WTC11 (cell line): ENCODE measurements around the gene TTC7B. TPM values are rescaled to one million over a fixed set of nuclear protein-coding genes. Genes with fewer than 3 reads are reported as not detected.
"Not testable (repeated sequence)": the region's sequence is repeated elsewhere in the genome, so short reads cannot be mapped to it uniquely, and the experiment has no call there.

Source experiments
- ATAC-seq: fragments of 200-7000 bp; cut with Tn5 transposase; 2 replicates; pipeline ENCODE4 v1.10.0; 2021; ENCODE audit warnings: mild to moderate bottlenecking, moderate library complexity
- CTCF ChIA-PET: fragments of 300-600 bp; sonication (Branson Sonifier 250); formaldehyde crosslinking; loops from one replicate; lab custom pipeline; 2021; ENCODE audit warnings: antibody characterized with exemption; lab: Charles Lee
- POLR2A ChIA-PET: fragments of 350-600 bp; sonication (Branson Sonifier 250); formaldehyde crosslinking; loops from one replicate; lab custom pipeline; 2021; ENCODE audit warnings: antibody characterized with exemption; lab: Charles Lee
- DNase-seq: peaks from one replicate; pipeline ENCODE4 v3.0.0; 2021; ENCODE audit warnings: low spot score
- H3K27ac Mint-ChIP-seq: 2 replicates; pipeline ENCODE4 v1.8.0; 2021; ENCODE audit warnings: mixed read lengths
- H3K27me3 Mint-ChIP-seq: 2 replicates; pipeline ENCODE4 v1.8.0; 2021; ENCODE audit warnings: low read depth, mild to moderate bottlenecking, moderate library complexity, mixed read lengths
- H3K36me3 Mint-ChIP-seq: 2 replicates; pipeline ENCODE4 v1.8.0; 2021; ENCODE audit warnings: mixed read lengths
- H3K4me1 Mint-ChIP-seq: 2 replicates; pipeline ENCODE4 v1.8.0; 2022; ENCODE audit warnings: mixed read lengths
- H3K4me3 Mint-ChIP-seq: 2 replicates; pipeline ENCODE4 v1.8.0; 2021; ENCODE audit warnings: mild to moderate bottlenecking, moderate library complexity, mixed read lengths
- H3K9me3 Mint-ChIP-seq: 2 replicates; pipeline ENCODE4 v1.8.0; 2021; ENCODE audit warnings: mixed read lengths
- ATF1 ChIP-seq: sonication (generic); formaldehyde crosslinking; IDR thresholded peaks from 2 replicates; pipeline ENCODE4 v1.8.1; 2023; ENCODE audit warnings: mild to moderate bottlenecking, moderate library complexity, missing genetic modification reagents
- CBFB ChIP-seq: sonication (generic); formaldehyde crosslinking; IDR thresholded peaks from 2 replicates; pipeline ENCODE4 v1.8.1; 2022; ENCODE audit warnings: mild to moderate bottlenecking, low read depth, missing genetic modification reagents
- FOXP1 ChIP-seq: sonication (generic); formaldehyde crosslinking; IDR thresholded peaks from 2 replicates; pipeline ENCODE4 v1.8.0; 2022; ENCODE audit warnings: missing genetic modification reagents, mild to moderate bottlenecking, moderate library complexity, borderline replicate concordance
- GABPB1 ChIP-seq: sonication (generic); formaldehyde crosslinking; IDR thresholded peaks from 2 replicates; pipeline ENCODE4 v1.8.1; 2023; ENCODE audit warnings: mild to moderate bottlenecking, missing genetic modification reagents
- NFATC4 ChIP-seq: fragments of 250-450 bp; sonication (Bioruptor Pico); IDR thresholded peaks from 2 replicates; pipeline ENCODE4 v1.9.0; 2021; ENCODE audit warnings: mild to moderate bottlenecking
- NFE2L1 ChIP-seq: sonication (generic); formaldehyde crosslinking; IDR thresholded peaks from 2 replicates; pipeline ENCODE4 v1.8.1; 2023; ENCODE audit warnings: missing genetic modification reagents
- SMAD4 ChIP-seq: sonication (generic); formaldehyde crosslinking; IDR thresholded peaks from 2 replicates; pipeline ENCODE4 v1.8.0; 2022; ENCODE audit warnings: mild to moderate bottlenecking, missing genetic modification reagents
- SOX15 ChIP-seq: fragments of 250-450 bp; sonication (Bioruptor Pico); IDR thresholded peaks from 2 replicates; pipeline ENCODE4 v1.9.0; 2021; ENCODE audit warnings: mild to moderate bottlenecking
- ZBTB21 ChIP-seq: sonication (generic); formaldehyde crosslinking; IDR thresholded peaks from 2 replicates; pipeline ENCODE4 v1.8.1; 2023; ENCODE audit warnings: mild to moderate bottlenecking, missing genetic modification reagents, borderline replicate concordance
- ZNF263 ChIP-seq: sonication (generic); formaldehyde crosslinking; IDR thresholded peaks from 2 replicates; pipeline ENCODE4 v1.8.1; 2022; ENCODE audit warnings: low read depth, mild to moderate bottlenecking, moderate library complexity, missing genetic modification reagents
- total RNA-seq: library from RNA; stranded (reverse); gene quantifications from 3 replicates; pipeline ENCODE4 v1.2.3, GENCODE V29; 2021
- TF ChIP-seq, protein P1 (sequence below): sonication (generic); formaldehyde crosslinking; IDR thresholded peaks from 2 replicates; pipeline ENCODE4 v1.8.1; 2023; ENCODE audit warnings: mild to moderate bottlenecking, missing genetic modification reagents, moderate library complexity
- TF ChIP-seq, protein P2 (sequence below): fragments of 250-450 bp; sonication (Bioruptor Pico); IDR thresholded peaks from 2 replicates; pipeline ENCODE4 v1.9.0; 2021; ENCODE audit warnings: mild to moderate bottlenecking
- TF ChIP-seq, protein P3 (sequence below): fragments of 250-450 bp; sonication (Bioruptor Pico); IDR thresholded peaks from 2 replicates; pipeline ENCODE4 v1.8.0; 2021; ENCODE audit warnings: mild to moderate bottlenecking
- TF ChIP-seq, protein P4 (sequence below): sonication (generic); formaldehyde crosslinking; IDR thresholded peaks from 2 replicates; pipeline ENCODE4 v1.8.1; 2023; ENCODE audit warnings: mild to moderate bottlenecking, moderate library complexity, missing genetic modification reagents
- TF ChIP-seq, protein P5 (sequence below): sonication (generic); formaldehyde crosslinking; IDR thresholded peaks from 2 replicates; pipeline ENCODE4 v1.8.1; 2022; ENCODE audit warnings: low read depth, mild to moderate bottlenecking, moderate library complexity, missing genetic modification reagents, borderline replicate concordance
- TF ChIP-seq, protein P6 (sequence below): sonication (generic); formaldehyde crosslinking; IDR thresholded peaks from 2 replicates; pipeline ENCODE4 v1.8.1; 2022; ENCODE audit warnings: mild to moderate bottlenecking, moderate library complexity, missing genetic modification reagents

The TTC7B gene
- total RNA-seq, 1 experiment from 2014 or later = 27.6 TPM

DNA sequence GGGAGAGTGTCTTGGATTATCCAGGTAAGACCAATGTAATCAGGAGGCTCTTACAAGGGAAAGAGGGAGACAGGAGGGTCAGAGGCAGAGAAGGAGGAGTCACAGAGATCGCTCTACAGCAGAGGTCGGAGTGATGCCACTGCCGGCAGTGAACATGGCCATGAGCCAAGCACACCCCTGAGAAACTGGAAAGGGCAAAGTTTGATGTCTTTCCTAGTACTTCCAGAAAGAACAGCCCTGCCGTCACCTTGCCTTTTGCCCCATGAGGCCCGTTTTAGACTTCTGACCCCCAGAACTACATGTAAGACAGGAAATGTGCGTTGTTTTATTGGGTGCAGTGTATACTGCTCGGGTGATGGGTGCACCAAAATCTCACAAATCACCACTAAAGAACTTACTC lies 285.7 kb downstream of the TTC7B start:
- TF ChIP-seq, protein P1, sequence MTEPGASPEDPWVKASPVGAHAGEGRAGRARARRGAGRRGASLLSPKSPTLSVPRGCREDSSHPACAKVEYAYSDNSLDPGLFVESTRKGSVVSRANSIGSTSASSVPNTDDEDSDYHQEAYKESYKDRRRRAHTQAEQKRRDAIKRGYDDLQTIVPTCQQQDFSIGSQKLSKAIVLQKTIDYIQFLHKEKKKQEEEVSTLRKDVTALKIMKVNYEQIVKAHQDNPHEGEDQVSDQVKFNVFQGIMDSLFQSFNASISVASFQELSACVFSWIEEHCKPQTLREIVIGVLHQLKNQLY (CRISPR knock-in tag) = no peak
- TF ChIP-seq, protein P2, sequence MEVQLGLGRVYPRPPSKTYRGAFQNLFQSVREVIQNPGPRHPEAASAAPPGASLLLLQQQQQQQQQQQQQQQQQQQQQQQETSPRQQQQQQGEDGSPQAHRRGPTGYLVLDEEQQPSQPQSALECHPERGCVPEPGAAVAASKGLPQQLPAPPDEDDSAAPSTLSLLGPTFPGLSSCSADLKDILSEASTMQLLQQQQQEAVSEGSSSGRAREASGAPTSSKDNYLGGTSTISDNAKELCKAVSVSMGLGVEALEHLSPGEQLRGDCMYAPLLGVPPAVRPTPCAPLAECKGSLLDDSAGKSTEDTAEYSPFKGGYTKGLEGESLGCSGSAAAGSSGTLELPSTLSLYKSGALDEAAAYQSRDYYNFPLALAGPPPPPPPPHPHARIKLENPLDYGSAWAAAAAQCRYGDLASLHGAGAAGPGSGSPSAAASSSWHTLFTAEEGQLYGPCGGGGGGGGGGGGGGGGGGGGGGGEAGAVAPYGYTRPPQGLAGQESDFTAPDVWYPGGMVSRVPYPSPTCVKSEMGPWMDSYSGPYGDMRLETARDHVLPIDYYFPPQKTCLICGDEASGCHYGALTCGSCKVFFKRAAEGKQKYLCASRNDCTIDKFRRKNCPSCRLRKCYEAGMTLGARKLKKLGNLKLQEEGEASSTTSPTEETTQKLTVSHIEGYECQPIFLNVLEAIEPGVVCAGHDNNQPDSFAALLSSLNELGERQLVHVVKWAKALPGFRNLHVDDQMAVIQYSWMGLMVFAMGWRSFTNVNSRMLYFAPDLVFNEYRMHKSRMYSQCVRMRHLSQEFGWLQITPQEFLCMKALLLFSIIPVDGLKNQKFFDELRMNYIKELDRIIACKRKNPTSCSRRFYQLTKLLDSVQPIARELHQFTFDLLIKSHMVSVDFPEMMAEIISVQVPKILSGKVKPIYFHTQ = no peak
- TF ChIP-seq FOXP1 = no peak
- ATAC-seq = no peak

DNA sequence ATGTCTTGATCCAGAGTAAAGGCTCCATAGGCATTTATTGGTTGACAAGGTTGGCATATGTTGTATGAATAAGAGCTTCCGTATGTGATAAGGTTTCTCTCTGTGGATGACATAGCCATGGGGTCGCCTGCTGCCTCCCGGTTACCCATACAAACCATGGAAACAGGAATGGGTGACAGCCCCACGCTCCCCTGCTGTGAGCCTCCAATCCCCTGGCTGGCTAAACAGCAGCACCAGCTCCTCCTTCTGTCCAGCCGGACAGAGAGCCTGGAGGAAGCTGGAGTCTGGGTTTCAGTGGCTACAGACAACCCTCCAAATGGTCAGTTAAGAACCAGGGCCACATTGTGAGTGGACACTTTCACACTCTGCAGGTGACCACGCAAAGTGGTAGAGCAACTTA lies 288.3 kb downstream of the TTC7B start:
- POLR2A ChIA-PET = no interaction called here
- CTCF ChIA-PET = interaction anchor here (1.0 to 1.2 kb wide), 3 partner anchors 10 to 231 kb away, joined by 3 read pairs; no protein-coding TSS in a partner anchor
- Mint-ChIP-seq H3K27ac (no peak overlapping the region), H3K4me1 (no peaks in the 10 kb centered on the region), H3K9me3 (peaks cover 18% of the 10 kb centered on the region), H3K27me3 (no peaks in the 10 kb centered on the region), H3K4me3 (no peak overlapping the region), H3K36me3 (peaks cover 11% of the 10 kb centered on the region)
- DNase-seq (no peak), ATAC-seq (no peak)
- TF ChIP-seq NFATC4 (CRISPR knock-in tag) (no peak), SOX15 (CRISPR knock-in tag) (no peak), SMAD4 (CRISPR knock-in tag) (no peak), CBFB (CRISPR knock-in tag) (no peak), ATF1 (CRISPR knock-in tag) (no peak), ZNF263 (CRISPR knock-in tag) (no peak), ZBTB21 (CRISPR knock-in tag) (no peak), NFE2L1 (CRISPR knock-in tag) (no peak), GABPB1 (CRISPR knock-in tag) (no peak)
- TF ChIP-seq, protein P3, sequence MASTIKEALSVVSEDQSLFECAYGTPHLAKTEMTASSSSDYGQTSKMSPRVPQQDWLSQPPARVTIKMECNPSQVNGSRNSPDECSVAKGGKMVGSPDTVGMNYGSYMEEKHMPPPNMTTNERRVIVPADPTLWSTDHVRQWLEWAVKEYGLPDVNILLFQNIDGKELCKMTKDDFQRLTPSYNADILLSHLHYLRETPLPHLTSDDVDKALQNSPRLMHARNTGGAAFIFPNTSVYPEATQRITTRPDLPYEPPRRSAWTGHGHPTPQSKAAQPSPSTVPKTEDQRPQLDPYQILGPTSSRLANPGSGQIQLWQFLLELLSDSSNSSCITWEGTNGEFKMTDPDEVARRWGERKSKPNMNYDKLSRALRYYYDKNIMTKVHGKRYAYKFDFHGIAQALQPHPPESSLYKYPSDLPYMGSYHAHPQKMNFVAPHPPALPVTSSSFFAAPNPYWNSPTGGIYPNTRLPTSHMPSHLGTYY (CRISPR knock-in tag) = no peak
- TF ChIP-seq, protein P4, sequence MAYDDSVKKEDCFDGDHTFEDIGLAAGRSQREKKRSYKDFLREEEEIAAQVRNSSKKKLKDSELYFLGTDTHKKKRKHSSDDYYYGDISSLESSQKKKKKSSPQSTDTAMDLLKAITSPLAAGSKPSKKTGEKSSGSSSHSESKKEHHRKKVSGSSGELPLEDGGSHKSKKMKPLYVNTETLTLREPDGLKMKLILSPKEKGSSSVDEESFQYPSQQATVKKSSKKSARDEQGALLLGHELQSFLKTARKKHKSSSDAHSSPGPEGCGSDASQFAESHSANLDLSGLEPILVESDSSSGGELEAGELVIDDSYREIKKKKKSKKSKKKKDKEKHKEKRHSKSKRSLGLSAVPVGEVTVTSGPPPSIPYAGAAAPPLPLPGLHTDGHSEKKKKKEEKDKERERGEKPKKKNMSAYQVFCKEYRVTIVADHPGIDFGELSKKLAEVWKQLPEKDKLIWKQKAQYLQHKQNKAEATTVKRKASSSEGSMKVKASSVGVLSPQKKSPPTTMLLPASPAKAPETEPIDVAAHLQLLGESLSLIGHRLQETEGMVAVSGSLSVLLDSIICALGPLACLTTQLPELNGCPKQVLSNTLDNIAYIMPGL = no peak
- TF ChIP-seq, protein P5, sequence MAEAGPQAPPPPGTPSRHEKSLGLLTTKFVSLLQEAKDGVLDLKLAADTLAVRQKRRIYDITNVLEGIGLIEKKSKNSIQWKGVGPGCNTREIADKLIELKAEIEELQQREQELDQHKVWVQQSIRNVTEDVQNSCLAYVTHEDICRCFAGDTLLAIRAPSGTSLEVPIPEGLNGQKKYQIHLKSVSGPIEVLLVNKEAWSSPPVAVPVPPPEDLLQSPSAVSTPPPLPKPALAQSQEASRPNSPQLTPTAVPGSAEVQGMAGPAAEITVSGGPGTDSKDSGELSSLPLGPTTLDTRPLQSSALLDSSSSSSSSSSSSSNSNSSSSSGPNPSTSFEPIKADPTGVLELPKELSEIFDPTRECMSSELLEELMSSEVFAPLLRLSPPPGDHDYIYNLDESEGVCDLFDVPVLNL (CRISPR knock-in tag) = no peak
- TF ChIP-seq, protein P6, sequence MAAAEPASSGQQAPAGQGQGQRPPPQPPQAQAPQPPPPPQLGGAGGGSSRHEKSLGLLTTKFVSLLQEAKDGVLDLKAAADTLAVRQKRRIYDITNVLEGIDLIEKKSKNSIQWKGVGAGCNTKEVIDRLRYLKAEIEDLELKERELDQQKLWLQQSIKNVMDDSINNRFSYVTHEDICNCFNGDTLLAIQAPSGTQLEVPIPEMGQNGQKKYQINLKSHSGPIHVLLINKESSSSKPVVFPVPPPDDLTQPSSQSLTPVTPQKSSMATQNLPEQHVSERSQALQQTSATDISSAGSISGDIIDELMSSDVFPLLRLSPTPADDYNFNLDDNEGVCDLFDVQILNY (CRISPR knock-in tag) = no peak

More for the DNA sequence above, 285.7 kb downstream of the TTC7B start:
- Mint-ChIP-seq H3K4me1 (peaks cover 8% of the 10 kb centered on the region), H3K4me3 (no peak overlapping the region), H3K27ac (no peak overlapping the region), H3K27me3 (no peaks in the 10 kb centered on the region; the same call in 1 of the 2 replicates), H3K9me3 (peaks cover 18% of the 10 kb centered on the region), H3K36me3 (peaks cover 11% of the 10 kb centered on the region)
- DNase-seq = no peak
- ChIA-PET POLR2A (no interaction called here), CTCF (no interaction called here)

DNA sequence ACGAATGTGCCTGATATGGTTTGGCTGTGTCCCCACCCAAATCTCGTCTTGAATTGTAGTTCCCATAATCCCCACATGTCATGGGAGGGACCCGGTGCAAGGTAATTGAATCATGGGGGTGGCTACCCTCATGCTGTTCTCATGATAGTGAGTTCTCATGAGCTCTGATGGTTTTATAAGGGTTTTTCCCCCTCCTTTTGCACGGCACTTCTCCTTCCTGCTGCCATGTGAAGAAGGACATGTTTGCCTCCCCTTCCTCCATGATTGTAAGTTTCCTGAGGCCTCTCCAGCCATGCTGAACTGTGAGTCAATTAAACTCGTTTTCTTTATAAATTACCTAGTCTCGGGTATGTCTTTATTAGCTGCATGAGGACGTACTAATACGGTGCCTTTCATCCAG lies 289.7 kb downstream of the TTC7B start:
- POLR2A ChIA-PET, DNase-seq, H3K4me3 Mint-ChIP-seq, H3K27ac Mint-ChIP-seq, CTCF ChIA-PET, ATAC-seq, H3K4me1 Mint-ChIP-seq, H3K27me3 Mint-ChIP-seq: not testable (repeated sequence)
- Mint-ChIP-seq H3K36me3 (peaks cover 11% of the 10 kb centered on the region), H3K9me3 (peaks cover 18% of the 10 kb centered on the region)

DNA sequence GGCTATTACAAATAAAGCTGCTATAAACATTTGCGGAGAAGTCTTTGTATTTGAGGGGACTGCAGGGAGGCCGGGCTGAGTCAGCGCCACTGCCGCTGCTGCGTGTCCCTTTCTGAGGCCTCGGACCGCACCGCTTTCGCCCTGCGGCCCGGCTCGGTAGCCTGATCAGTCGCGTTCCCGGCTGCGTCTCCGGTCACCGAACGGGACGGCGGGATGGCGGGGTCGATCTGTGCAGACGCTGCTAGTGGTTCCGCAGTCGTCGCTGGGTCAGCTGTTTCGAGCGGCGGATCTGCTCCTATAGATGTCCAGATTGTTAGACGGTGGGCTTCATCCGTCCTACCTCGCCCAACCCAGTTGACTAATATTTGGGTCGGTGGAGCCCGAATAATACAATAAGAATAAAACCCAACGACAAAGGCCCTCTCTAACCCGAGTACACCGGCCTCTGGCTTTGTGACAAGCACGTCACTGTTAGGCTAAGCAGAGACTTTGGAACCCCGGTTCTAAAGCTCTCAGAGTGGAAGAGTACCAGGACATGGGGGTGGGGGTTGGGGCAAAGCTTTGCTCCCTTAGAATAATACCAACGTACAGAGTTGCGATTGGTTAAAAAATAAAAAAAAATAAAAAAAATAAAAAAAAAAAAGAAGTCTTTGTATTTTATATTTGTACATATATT lies 290.7 kb downstream of the TTC7B start:
- peak; percentile 45 for ATAC-seq
- H3K27ac Mint-ChIP-seq, CTCF ChIA-PET, H3K4me3 Mint-ChIP-seq, H3K27me3 Mint-ChIP-seq, DNase-seq, H3K4me1 Mint-ChIP-seq, POLR2A ChIA-PET: not testable (repeated sequence)
- H3K9me3 Mint-ChIP-seq = peaks cover 18% of the 10 kb centered on the region
- peaks cover 11% of the 10 kb centered on the region for H3K36me3 Mint-ChIP-seq
